ENCODE results near the gene SYNE3.

- TF ChIP-seq SRF (IDR thresholded peaks at IDR 0.05; ENCODE audit: low read depth, low read length) (no peak), SP4 (IDR thresholded peaks at IDR 0.05; ENCODE audit: low read length) (no peak)
Measured at GRCh38 chr14:95561001-95561412, 44.6 kb upstream of the SYNE3 start.

Measured in H1 (cell line).